ENCODE results near the gene STK25. TPM values are rescaled to one million over a fixed set of nuclear protein-coding genes. Genes with fewer than 3 reads are reported as not detected.

Gene STK25
- total RNA-seq, 2 experiments from 2014 or later: 76.1 to 81.3 TPM

GRCh38 chr2:241516520-241516965 lies 8.2 kb upstream of the STK25 start:
- Mint-ChIP-seq H3K27me3 (peaks cover 5% of the 10 kb centered on the region), H3K4me1 (ENCODE audit: low read depth) (no peaks in the 10 kb centered on the region), H3K9me3 (no peaks in the 10 kb centered on the region), H3K27ac (no peak overlapping the region), H3K4me3 (no peak overlapping the region), H3K36me3 (ENCODE audit: low read depth) (no peaks in the 10 kb centered on the region)
- no peak overlapping the region for H3K27ac ChIP-seq (ENCODE audit: low read depth in 1 of 2, low read length in 2 of 2)
- H3K27me3 ChIP-seq (ENCODE audit: control insufficient read depth in 1 of 2, insufficient read depth in 2 of 2, low read length in 2 of 2): peaks cover 0 to 5% of the 10 kb centered on the region in 2 experiments
- DNase-seq (no peak), ATAC-seq (ENCODE audit: poor library complexity) (no peak)
- H3K36me3 ChIP-seq (ENCODE audit: insufficient read depth, low read length): no peaks in the 10 kb centered on the region
- no peak overlapping the region for H3K4me3 ChIP-seq (ENCODE audit: low read length)
- intact Hi-C loops (cut with DNase I, micrococcal nuclease): no loop called here
- POLR2A ChIA-PET: no interaction called here
- H3K4me1 ChIP-seq (ENCODE audit: insufficient read depth, low read length): no peaks in the 10 kb centered on the region
- TF ChIP-seq CTCF (IDR thresholded peaks at IDR 0.05): no peak
- CTCF ChIA-PET: no interaction called here
- no peaks in the 10 kb centered on the region for H3K9me3 ChIP-seq (ENCODE audit: control insufficient read depth in 1 of 2, insufficient read depth in 1 of 2, low read length in 2 of 2)

GRCh38 chr2:241514986-241515737 lies 6.8 kb upstream of the STK25 start:
- Mint-ChIP-seq H3K9me3 (no peaks in the 10 kb centered on the region), H3K27ac (no peak overlapping the region), H3K27me3 (no peaks in the 10 kb centered on the region), H3K36me3 (ENCODE audit: low read depth) (no peaks in the 10 kb centered on the region), H3K4me3 (no peak overlapping the region), H3K4me1 (ENCODE audit: low read depth) (no peaks in the 10 kb centered on the region)
- Histone ChIP-seq H3K27me3 (ENCODE audit: control insufficient read depth in 1 of 2, insufficient read depth in 2 of 2, low read length in 2 of 2) (no peaks in the 10 kb centered on the region), H3K36me3 (ENCODE audit: insufficient read depth, low read length) (no peaks in the 10 kb centered on the region), H3K4me1 (ENCODE audit: insufficient read depth, low read length) (no peaks in the 10 kb centered on the region), H3K4me3 (ENCODE audit: low read length) (no peak overlapping the region), H3K9me3 (ENCODE audit: control insufficient read depth in 1 of 2, insufficient read depth in 1 of 2, low read length in 2 of 2) (no peaks in the 10 kb centered on the region), H3K27ac (ENCODE audit: low read depth in 1 of 2, low read length in 2 of 2) (no peak overlapping the region)
- no peak for DNase-seq
- no peak for TF ChIP-seq CTCF (IDR thresholded peaks at IDR 0.05)
- POLR2A ChIA-PET: no interaction called here
- intact Hi-C loops (cut with DNase I, micrococcal nuclease): no loop called here
- no peak for ATAC-seq (ENCODE audit: poor library complexity)
- CTCF ChIA-PET: no interaction called here

GRCh38 chr2:241514553-241514952 lies 6.2 kb upstream of the STK25 start:
- POLR2A ChIA-PET: no interaction called here
- H3K4me1 ChIP-seq (ENCODE audit: insufficient read depth, low read length): peaks cover 2% of the 10 kb centered on the region
- no peaks in the 10 kb centered on the region for H3K9me3 Mint-ChIP-seq
- TF ChIP-seq CTCF (IDR thresholded peaks at IDR 0.05): no peak
- no peak overlapping the region for H3K27ac ChIP-seq (ENCODE audit: low read depth in 1 of 2, low read length in 2 of 2)
- H3K4me3 ChIP-seq (ENCODE audit: low read length): no peak overlapping the region
- no peaks in the 10 kb centered on the region for H3K27me3 ChIP-seq (ENCODE audit: control insufficient read depth in 1 of 2, insufficient read depth in 2 of 2, low read length in 2 of 2)
- H3K36me3 ChIP-seq (ENCODE audit: insufficient read depth, low read length): no peaks in the 10 kb centered on the region
- H3K27me3 Mint-ChIP-seq: no peaks in the 10 kb centered on the region
- intact Hi-C loops (cut with DNase I, micrococcal nuclease): no loop called here
- H3K4me1 Mint-ChIP-seq (ENCODE audit: low read depth): peaks cover 3% of the 10 kb centered on the region
- no peaks in the 10 kb centered on the region for H3K36me3 Mint-ChIP-seq (ENCODE audit: low read depth)
- no peak overlapping the region for H3K27ac Mint-ChIP-seq
- DNase-seq (no peak), ATAC-seq (ENCODE audit: poor library complexity) (no peak)
- H3K9me3 ChIP-seq (ENCODE audit: control insufficient read depth in 1 of 2, insufficient read depth in 1 of 2, low read length in 2 of 2): no peaks in the 10 kb centered on the region
- CTCF ChIA-PET: no interaction called here
- H3K4me3 Mint-ChIP-seq: no peak overlapping the region
